Cardiac fibroblast (primary cell): ENCODE results near the gene TRIOBP.

ENCODE experiments used
- DNase-seq, 2 donors: peaks; one replicate each; pipeline versions ENCODE4 v3.0.0 to v3.0.0-alpha.2; 2010; ENCODE audit warnings: low read depth in 2 of 2
- H3K4me3 ChIP-seq, 2 donors: replicated peaks in 1 of 2; 1 replicate in 1 of 2; 2 replicates in 1 of 2; pipeline ENCODE4 v1.5.1; 2011; ENCODE audit warnings: low read depth in 2 of 2, low read length in 2 of 2, mild to moderate bottlenecking in 2 of 2, moderate library complexity in 1 of 2
- TF ChIP-seq, protein P1 (sequence below): IDR thresholded peaks from one replicate; pipeline ENCODE4 v1.5.1; 2011; ENCODE audit warnings: low read depth, mild to moderate bottlenecking, low read length, inconsistent platforms

TRIOBP gene

DNA sequence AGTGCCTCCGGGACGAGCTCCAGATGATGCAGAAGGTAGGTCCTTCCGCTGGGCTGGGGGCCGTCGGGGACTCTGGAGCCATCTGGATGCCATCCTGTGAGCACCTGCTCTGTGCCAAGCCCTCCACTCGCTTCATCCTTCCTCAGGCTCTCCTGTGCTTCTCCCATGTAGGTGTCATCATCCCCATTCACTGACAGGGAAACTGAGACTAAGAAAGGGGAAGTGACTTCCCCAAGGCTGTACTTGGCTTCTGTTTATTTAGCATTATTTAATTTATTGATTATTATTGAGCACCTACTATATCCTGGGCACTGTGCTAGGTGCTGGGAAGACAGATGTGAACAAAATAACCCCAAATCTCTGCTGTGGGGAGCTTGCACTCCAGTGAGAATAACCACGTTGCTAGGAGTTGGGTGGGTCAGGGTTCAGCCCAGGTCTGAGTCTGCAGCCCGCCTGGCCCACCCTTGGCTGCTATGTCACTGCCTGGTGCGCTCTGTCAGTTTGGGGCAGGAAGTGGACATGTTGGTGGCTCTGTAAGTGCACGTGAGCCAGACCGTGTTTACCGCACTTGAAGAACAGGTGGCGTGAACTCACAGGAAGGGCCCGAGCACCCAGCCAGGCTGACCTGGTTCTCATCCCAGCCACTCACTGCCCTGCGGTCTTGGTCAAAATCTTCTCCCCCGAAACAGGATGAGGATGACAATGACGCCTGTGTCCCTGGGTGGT lies 75.0 kb downstream of the TRIOBP start:
- no peak overlapping the region for H3K4me3 ChIP-seq
- DNase-seq, result no peak
- TF ChIP-seq, protein P1, sequence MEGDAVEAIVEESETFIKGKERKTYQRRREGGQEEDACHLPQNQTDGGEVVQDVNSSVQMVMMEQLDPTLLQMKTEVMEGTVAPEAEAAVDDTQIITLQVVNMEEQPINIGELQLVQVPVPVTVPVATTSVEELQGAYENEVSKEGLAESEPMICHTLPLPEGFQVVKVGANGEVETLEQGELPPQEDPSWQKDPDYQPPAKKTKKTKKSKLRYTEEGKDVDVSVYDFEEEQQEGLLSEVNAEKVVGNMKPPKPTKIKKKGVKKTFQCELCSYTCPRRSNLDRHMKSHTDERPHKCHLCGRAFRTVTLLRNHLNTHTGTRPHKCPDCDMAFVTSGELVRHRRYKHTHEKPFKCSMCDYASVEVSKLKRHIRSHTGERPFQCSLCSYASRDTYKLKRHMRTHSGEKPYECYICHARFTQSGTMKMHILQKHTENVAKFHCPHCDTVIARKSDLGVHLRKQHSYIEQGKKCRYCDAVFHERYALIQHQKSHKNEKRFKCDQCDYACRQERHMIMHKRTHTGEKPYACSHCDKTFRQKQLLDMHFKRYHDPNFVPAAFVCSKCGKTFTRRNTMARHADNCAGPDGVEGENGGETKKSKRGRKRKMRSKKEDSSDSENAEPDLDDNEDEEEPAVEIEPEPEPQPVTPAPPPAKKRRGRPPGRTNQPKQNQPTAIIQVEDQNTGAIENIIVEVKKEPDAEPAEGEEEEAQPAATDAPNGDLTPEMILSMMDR, result no peak

DNA sequence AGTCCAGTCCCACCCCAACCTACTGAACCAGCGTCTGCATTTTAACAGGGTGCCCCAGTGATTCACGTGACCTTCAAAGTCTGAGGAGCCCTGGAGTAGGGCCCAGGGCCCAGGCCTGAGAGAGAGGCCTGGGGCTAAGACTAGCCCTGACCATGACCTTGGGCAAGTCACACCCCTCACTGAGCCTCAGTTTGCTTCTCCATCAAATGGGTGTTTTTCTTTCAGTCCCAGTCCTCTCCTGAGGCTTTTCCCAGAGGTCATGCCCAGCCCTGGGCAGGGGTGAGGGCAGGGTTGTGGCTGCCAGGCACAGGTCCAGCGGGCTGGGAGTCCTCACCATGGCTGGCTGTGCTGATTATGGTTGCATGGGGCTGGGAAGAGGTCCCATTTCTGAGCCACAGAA lies 77.9 kb downstream of the TRIOBP start:
- DNase-seq, result no peak
- TF ChIP-seq, protein P1, result no peak
- H3K4me3 ChIP-seq, result no peak overlapping the region

DNA sequence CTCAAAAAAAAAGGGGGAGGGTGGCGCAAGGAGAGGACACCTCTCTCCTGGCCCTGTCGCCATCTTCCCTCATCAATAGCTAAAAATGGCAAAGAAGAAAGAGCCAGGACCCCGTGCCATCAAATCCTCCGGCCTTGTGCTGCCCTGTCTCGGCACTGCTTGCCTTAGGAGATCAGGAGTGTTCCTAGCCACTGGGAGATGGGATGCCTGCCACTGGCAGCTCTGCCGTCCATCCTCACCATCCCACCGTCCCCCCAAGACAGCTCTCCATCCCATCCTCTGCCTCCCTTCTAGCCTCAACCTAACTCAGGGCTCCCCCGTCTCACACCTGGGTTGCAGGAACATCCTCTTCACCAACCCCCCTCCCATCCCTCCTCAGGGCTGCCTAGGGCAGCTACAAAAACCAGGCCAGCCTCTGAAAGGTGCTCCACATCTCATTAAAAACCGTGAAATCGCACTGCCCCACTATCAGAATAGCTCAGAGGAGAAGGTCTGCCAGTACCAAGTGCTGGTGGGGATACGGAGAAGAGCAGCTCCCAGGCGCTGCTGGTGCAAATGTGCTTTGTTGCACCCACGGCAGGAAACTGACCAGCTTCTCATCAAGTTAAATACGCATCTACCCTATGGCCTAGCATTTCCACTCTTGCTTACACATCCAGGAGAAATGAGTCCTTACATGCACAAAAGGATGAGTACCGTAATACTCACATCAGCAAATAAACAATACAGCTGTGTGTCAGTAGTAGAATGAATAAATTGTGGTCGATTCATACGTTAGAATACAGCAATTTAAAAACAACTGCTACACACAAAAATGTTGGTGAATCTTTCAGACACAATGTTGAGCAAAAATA lies 79.2 kb downstream of the TRIOBP start:
- no peak overlapping the region for H3K4me3 ChIP-seq
- TF ChIP-seq, protein P1, result no peak
- DNase-seq, result peak in 1 of 2 donors; percentile 86

DNA sequence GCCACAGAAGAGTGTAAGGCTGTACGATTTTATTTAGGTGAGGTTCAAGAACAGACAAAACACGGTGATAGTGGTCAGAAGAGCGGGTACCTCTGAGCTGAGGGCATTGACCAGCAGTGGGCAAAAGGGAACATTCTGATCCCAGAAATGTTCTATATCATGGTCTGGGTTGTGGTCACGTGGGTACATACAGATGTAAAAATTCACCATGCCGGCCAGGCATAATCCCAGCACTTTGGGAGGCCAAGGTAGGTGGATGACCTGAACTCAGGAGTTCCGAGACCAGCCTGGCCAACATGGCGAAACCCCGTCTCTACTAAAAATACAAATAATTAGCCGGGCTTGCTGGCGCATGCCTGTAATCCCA lies 79.8 kb downstream of the TRIOBP start:
- H3K4me3 ChIP-seq, result no peak overlapping the region
- no peak for DNase-seq
- TF ChIP-seq, protein P1, result no peak

DNA sequence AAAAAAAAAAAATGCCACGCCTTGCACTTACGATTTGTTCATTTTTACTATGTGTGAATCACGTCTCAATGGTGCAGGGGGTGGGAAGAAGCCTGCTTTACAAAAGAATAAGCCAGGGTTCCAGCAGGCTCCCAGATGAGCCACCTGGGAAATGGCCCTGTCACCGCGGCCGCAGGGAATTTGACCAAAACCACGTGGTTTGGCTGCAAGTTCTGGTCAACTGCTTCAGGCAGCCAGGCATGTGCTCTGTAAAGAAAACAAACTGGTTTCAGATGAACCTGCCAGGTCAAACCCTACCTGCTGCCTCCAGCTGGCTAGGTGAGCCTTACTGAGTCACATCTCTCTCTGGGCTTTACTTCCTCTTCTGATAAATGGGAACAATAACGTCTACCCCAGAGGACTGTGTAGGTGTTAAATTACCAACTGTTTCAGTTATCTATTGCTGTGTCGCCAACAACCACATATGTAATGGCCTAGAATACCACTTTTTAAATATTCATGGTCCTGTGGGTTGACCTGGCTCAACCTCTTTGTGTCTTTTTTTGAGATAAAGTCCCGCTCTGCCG lies 80.4 kb downstream of the TRIOBP start:
- peak; percentile 53 to 91 for DNase-seq
- H3K4me3 ChIP-seq, result no peak overlapping the region
- TF ChIP-seq, protein P1, result no peak

DNA sequence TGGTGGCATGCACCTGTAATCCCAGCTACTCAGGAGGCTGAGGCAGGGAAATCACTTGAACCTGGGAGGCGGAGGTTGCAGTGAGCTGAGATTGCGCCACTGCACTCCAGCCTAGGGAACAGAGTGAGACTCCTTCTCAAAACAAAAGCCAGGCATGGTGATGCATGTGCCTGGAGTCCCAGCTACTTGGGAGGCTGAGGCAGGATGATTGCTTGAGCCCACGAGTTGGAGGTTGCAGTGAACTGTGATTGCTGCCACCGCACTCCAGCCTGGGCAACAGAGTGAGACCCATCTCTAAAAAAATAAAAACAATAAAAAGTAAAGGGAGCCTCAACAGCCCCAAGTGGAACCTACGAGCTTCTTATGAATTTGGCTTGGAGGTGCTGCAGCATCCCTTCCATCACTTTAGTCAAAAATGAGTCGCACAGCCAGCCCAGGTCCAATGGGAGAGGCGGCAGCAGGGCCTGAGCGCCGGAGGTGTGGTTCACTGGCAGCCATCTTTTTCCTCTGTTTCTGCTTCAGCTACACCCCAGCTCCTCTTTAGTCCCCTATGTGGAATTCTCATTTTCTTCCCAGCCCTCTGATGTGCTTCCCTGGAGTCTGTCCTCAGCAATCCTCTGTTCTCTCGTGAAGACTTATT lies 81.6 kb downstream of the TRIOBP start:
- H3K4me3 ChIP-seq, result no peak overlapping the region
- peak in 1 of 2 donors; percentile 31 for DNase-seq
- TF ChIP-seq, protein P1, result no peak
